Measurements from ENCODE around the gene CIRBP.

The CIRBP gene

DNA sequence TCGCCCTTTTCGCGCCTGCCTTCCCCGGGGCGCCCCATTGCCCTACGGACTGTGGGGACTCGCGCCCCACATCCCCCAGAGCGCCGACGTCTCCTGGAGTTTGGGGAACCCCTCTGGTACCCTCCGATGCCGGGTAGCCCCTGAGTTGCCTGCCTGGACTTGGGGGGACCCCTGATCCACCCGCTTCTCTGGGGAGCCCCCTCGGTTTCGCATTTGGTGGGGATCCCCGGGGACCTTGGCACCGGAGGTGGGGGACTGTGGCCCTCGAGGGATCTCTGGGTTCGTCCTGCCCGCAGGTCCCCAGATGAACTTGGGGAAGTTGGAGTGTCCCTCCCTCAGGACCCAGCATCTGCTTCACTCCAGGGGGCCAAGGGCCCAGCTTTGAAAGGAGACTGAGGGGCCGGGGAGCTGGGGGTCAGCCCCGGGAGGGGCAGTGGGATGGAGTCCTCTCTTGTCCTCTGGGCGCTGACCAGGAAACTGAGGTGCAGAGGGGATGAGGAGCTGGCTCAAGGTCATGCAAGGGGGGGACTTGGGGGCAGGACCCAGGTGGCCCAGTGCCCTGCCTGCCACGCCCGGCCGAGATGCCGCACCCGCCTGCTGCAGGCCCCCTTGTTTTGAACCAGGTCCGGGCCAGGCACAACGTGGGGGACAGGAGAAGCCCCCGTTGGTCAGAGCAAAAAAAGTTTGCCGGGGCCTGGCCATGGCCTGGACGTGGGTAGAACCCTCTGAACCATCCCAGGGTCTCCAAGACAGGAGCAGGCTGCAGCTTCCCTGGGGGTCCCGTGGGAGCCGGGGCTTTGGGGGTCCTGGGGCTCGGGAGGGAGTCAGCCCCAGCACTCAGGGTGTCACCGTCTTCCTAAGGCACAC lies 17.6 kb downstream of the CIRBP start:
- TF ChIP-seq GATA2 (IDR thresholded peaks at IDR 0.05; ENCODE audit: low read depth, low read length) (no peak), GATA3 (IDR thresholded peaks at IDR 0.05; ENCODE audit: low read depth, low read length) (no peak)

DNA sequence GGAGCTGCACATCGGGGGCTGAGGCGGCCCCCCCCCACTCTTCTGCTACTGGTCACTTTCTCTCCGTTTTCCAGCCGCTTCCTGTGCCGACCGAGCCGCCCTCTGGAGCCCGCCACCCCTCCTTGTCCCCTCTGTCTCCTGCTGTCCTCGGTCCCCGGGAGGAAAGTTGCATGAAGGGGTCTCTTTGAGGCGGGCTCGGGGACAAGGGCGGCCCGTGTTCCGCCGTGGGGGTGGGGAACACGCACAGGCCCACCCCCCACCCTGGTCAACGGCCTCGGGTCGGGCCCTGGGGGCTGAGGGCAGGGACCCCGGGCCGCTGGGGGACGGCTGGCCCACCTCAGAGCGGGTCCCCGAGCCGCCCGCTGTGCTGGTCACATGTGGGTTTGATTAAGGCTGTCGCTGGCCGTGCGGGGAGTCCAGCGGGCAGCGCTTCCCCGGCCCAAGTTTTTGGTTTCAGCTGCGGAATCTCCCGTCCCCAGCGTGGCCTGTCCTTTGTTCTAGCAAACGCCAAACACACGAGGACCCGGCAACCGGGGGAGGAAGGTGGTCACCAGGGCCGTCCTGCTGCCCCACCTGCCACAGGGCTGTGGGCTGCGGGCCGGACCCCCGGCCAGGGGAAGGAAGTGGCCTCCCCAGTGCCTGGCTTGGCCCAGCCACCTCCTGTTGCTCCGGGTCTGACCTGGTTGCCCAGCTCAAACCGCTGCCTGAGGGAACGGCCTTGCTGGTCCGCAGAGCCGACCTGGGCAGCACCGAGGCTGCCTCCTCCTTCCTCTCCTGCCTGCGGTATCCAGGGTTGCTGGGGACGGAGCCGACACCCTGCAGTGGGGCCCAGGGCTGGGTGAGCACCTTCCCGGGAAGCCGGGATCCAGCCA lies 18.5 kb downstream of the CIRBP start:
- TF ChIP-seq GATA2 (IDR thresholded peaks at IDR 0.05; ENCODE audit: low read depth, low read length): no peak
- no peak for TF ChIP-seq GATA3 (IDR thresholded peaks at IDR 0.05; ENCODE audit: low read depth, low read length)

DNA sequence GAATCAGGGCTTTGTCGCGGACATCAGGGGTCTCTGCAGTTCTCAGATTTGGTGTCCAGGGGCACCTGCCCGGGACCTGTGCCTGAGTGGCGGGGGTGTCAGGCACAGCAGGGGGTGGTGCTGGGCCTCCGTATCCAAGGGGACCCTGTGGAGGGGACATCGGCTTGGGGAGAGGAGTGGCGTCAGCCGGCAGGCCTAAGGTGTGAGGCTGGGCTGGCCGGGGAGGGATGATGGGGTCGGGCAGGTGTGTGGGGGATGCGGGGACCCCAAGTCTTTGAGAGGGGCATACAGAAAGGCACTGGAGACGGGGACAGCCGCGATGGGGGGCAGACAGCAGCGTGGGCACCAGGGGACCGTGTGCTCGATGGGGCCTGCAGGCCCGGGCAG lies 19.1 kb downstream of the CIRBP start:
- TF ChIP-seq GATA2 (IDR thresholded peaks at IDR 0.05; ENCODE audit: low read depth, low read length) (no peak), GATA3 (IDR thresholded peaks at IDR 0.05; ENCODE audit: low read depth, low read length) (no peak)

DNA sequence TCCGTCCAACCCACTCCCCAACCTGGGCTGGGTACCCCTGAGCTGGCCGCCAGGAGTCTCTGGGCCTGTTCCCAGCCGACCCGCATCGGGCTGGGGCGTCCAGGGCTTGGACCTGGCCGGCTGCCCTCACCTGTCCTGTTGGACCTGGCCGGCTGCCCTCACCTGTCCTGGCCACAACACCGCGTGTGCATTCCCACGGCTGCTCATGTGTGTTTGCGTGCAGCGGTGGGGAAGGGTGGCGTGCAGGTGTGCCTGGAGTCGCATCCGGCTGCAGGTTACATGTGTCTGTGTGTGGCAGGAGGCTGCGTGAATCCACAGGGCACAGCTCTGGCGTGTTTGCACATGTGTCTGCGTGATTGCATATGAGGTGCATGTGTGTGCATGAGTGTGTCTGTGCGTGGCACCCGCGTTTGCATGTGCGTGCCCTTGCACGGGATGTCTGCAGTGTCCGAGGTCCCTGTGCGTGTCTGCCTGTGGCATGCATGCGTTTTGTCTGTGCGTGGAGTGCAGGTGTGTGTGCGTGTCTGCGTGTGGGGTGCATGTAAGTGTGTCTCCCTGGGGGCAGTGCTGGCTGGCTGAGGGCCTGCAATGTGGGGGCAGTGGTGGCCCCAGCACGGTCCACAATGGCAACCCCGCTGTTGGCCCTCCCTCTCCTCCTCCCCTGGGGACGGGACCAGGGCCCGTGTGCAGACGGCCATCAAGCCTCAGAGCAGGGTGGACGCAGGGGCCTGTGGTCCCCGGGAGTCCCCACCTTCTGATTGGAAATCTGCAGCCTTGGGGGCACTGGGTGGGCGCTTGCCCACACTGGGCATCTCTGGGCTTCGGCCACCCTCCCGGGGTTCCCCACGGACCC lies 19.9 kb downstream of the CIRBP start:
- TF ChIP-seq GATA2 (IDR thresholded peaks at IDR 0.05; ENCODE audit: low read depth, low read length): no peak
- TF ChIP-seq GATA3 (IDR thresholded peaks at IDR 0.05; ENCODE audit: low read depth, low read length): no peak

DNA sequence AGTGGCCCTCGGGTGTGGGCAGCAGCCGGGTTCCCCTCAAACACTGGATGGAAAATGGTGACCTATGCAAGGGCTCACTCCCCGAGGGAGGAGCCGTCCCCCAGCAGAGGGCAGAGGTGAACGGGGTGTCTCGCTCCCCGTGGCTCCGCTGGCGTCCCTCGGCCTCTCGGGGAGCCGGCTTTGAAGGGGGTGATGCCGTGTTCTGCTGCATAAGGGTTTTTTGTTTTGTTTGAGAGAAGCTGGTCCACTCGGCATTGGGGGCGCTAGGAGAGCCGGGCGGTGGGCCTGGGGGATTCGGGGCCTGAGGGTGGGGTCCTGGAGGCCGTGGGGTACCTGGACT lies 20.5 kb downstream of the CIRBP start:
- TF ChIP-seq GATA2 (IDR thresholded peaks at IDR 0.05; ENCODE audit: low read depth, low read length) (no peak), GATA3 (IDR thresholded peaks at IDR 0.05; ENCODE audit: low read depth, low read length) (no peak)

DNA sequence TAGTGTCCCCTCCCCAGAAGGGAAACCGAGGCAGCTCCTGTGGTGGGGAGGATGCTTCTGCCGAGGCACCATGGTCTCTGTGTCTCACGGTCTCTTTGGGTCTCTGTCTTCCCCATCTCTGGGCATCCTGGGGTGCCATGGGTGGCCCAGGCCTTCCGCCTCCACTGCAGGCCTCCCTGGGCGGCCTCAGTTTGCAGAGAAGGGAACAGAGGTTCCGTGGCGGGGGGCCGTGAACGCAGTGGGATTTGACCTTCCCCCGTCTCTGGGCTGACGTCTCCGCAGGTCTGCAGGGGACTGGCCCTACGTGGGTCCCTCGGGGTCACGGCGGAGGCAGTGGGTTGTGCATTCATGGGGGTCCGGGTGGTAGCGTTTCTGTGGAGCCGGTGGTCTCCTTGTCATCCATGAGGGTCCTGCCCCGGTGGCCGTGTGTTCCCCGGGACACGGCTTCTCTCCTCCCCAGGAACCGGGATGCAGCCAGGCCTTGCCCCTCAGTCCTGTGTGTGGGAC lies 21.1 kb downstream of the CIRBP start:
- TF ChIP-seq GATA2 (IDR thresholded peaks at IDR 0.05; ENCODE audit: low read depth, low read length): no peak
- no peak for TF ChIP-seq GATA3 (IDR thresholded peaks at IDR 0.05; ENCODE audit: low read depth, low read length)

DNA sequence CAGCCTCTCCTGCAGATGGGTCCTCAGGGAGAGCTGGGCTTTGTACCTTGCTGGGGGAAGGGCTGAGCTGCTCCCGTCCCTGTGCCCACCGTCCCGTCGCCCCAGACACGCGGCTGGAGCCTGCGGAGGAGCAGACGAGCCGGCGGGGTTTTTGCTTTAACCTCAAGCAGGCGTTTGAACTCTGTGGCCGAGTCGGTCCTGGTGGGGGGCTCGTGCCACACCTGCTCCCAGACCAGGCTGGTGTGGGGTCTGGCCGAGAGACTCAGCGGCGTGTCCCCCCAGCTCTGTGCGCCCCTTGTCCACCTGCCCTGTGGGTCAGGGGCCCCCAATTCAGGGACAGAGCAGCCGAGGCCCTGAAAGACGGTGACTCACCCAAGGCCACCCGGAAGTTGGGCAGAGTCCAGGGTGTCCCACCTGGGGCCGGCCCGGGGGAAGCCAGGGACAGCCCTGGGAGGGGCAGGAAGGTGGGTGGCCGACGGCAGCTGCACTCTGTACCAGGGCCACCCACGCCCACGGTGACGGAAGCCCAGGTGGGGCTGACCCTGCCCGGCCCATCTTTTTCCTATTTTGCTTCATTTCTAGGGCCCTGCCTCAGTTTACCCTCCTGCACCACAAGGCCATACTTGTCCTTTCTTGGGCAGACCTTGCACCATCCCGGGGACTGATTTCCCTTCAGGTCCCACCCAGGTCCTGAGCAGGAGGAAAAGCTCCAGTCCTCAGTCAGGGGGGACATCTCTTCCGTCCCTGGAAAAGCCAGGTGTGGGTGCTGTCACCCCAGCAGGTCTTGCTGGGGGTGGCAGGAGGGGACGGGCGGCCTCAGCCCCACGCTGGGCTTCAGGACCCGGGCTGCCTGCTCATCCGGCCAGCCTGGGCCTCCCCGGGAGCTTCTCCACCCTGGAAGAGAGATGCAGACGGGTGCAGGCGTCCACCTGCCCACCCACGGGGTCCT lies 21.8 kb downstream of the CIRBP start:
- TF ChIP-seq GATA3 (IDR thresholded peaks at IDR 0.05; ENCODE audit: low read depth, low read length) (no peak), GATA2 (IDR thresholded peaks at IDR 0.05; ENCODE audit: low read depth, low read length) (no peak)

DNA sequence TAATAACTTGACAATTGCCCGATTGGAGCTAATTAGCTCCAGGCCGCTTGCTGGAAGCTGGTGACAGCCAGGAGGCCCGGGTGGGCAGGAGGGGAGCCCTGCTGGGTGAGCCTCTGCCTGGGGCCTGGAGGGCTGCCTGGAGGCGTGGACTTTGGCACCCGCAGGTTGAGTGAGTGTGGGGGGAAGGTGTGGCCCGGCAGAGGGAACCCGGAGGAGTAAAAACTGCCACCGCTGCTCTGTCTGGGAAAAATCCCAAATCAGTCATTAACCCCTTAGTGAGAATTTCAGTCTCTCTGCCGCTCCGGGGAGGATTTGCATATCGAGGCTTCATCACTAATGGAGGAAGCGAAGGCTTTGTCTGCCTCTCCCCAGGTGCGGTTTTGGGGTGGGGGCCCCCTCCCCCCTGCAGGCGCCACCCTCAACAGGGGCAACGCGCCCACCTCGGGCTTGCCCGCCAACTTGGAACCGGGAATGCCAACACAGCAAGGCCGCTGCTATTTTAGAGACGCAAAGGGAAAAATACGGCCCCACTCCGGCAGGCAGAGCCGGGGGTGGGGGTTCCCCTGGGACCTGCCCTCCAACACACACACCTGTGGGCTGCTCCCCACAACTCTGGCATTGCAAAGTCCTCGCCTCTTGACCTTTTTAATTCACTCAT lies 22.8 kb downstream of the CIRBP start:
- TF ChIP-seq GATA2 (IDR thresholded peaks at IDR 0.05; ENCODE audit: low read depth, low read length): no peak
- no peak for TF ChIP-seq GATA3 (IDR thresholded peaks at IDR 0.05; ENCODE audit: low read depth, low read length)

DNA sequence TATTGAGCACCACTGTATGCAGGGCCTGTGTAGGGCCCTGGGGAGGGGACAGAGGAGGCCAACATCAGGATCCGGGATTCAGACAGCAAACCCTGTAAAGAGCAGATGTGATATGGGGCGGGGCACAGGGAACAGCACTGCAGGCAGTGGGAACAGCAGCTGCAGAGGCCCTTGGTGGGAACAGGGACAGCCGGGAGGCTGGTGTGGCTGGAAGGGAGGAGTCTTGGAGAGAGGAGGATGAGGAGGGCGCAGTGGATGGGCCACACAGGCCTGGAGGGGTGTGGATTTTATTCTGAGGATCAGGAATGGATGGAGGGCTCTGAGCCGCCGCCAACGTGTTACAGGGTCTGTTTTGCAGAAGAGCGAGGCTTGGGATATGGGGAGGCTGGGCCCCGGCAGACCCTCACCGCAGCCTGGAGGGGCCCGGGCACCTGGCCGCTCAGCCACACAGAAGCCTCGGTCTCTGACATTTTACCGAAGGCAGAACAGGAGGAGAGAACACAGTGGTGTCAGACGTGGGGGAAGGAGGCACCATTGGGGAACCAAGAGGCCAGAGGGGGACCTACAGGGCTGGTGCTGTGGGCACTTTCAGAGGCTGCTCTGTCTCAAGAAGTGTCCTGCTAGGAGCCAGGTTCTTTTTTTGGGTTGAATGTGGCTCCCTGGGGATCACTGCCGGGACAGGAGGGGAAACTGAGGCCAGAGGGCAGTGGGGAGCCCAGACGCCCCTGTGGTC lies 23.5 kb downstream of the CIRBP start:
- TF ChIP-seq GATA3 (IDR thresholded peaks at IDR 0.05; ENCODE audit: low read depth, low read length): no peak
- TF ChIP-seq GATA2 (IDR thresholded peaks at IDR 0.05; ENCODE audit: low read depth, low read length): no peak

DNA sequence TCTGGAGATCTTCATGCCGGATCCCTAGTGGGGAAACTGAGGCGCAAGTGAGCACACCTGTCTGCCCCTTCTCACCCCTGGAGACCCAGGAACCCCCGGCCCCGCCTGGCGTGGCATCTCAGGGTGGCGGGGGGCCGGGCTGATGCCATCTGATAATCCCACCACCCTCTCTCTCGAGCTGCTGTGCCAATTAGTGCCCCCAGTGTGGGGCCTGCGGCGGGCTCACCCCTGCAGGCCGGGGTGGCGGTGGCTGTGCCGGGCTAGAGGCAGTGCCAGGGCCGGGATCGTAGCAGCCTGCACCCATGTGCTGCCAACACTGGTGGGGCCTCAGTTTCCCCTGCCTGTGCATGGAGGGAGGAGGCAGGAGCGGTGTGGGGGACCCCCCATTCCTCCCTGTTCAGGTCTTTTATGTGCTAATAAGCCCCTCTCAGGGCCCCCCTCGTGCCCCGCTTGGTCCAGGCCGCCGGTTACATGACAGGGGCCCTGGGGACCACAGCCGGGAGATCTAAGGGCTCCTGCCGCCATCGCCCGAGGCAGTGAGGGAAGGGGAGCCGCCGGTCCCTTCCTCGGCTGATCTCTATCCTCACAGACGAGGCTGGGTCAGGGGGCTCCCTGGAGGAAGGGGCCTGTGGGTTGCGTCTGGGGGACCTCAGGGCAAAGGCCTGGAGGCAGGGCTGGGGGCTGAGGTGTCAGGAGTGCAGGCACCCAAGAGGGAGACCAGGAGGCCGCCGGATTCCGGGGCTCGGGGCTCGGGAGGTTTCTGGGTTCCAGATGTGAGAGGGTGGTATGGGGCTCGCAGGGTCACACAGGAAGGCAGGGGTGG lies 24.9 kb downstream of the CIRBP start:
- TF ChIP-seq GATA3 (IDR thresholded peaks at IDR 0.05; ENCODE audit: low read depth, low read length) (no peak), GATA2 (IDR thresholded peaks at IDR 0.05; ENCODE audit: low read depth, low read length) (no peak)

DNA sequence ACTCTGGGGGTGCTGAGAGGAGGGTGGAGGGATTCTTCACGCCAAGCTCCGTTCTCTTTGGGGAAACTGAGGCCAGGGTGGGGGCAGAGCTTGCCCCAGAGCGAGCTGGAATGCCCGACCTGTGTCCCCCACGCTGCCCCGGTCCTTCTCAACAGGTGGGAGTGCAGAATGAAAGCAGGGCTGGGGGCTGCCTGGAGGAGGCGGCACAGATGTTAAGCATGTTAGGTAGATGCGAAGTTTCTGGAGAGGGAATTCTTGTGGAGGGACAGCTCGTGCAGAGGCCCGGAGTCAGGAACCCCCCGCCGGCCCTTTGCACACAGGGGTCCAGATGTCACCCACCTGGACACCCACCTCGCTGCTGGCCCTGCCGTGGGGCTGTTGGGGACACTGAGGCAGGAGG lies 25.6 kb downstream of the CIRBP start:
- TF ChIP-seq GATA3 (IDR thresholded peaks at IDR 0.05; ENCODE audit: low read depth, low read length): no peak
- no peak for TF ChIP-seq GATA2 (IDR thresholded peaks at IDR 0.05; ENCODE audit: low read depth, low read length)

All from SH-SY5Y (cell line).